ENCODE results near the gene LAYN.
A peak's percentile ranks its signal among the peaks of the same experiment; 100 is the strongest.

The LAYN gene

GRCh38 chr11:111602865-111603610 is 62.5 kb downstream of the LAYN start:
- DNase-seq (ENCODE audit: low spot score): peak; percentile 32
- no peak for TF ChIP-seq CTCF (IDR thresholded peaks at IDR 0.05; ENCODE audit: extremely low read depth, insufficient read depth, missing control alignments)
- in situ Hi-C loops (cut with MboI; ENCODE audit: low pct_unique_long_range_greater_than_20kb, low sequenced_read_pairs, unreplicated experiment): loop anchor here (10.0 kb wide), 1 partner anchor 172 kb away; no protein-coding TSS in a partner anchor

GRCh38 chr11:111603611-111604130 is 63.2 kb downstream of the LAYN start:
- TF ChIP-seq CTCF (IDR thresholded peaks at IDR 0.05; ENCODE audit: extremely low read depth, insufficient read depth, missing control alignments): no peak
- no peak for DNase-seq (ENCODE audit: low spot score)
- in situ Hi-C loops (cut with MboI; ENCODE audit: low pct_unique_long_range_greater_than_20kb, low sequenced_read_pairs, unreplicated experiment): loop anchor here (10.0 kb wide), 1 partner anchor 171 kb away; no protein-coding TSS in a partner anchor

GRCh38 chr11:111604392-111605009 is 64.0 kb downstream of the LAYN start:
- peak; percentile 61 for DNase-seq (ENCODE audit: low spot score)
- peak; percentile 61 for TF ChIP-seq CTCF (IDR thresholded peaks at IDR 0.05; ENCODE audit: extremely low read depth, insufficient read depth, missing control alignments)
- in situ Hi-C loops (cut with MboI; ENCODE audit: low pct_unique_long_range_greater_than_20kb, low sequenced_read_pairs, unreplicated experiment): loop anchor here (10.0 kb wide), 1 partner anchor 170 kb away; no protein-coding TSS in a partner anchor

- TF ChIP-seq CTCF (IDR thresholded peaks at IDR 0.05; ENCODE audit: extremely low read depth, insufficient read depth, missing control alignments): no peak
- no peak for DNase-seq (ENCODE audit: low spot score)
- in situ Hi-C loops (cut with MboI; ENCODE audit: low pct_unique_long_range_greater_than_20kb, low sequenced_read_pairs, unreplicated experiment): loop anchor here (10.0 kb wide), 1 partner anchor 169 kb away; no protein-coding TSS in a partner anchor
Observed at GRCh38 chr11:111605681-111606080, 65.2 kb downstream of the LAYN start.

GRCh38 chr11:111606986-111607385 is 66.5 kb downstream of the LAYN start:
- DNase-seq (ENCODE audit: low spot score): no peak
- in situ Hi-C loops (cut with MboI; ENCODE audit: low pct_unique_long_range_greater_than_20kb, low sequenced_read_pairs, unreplicated experiment): loop anchor here (10.0 kb wide), 1 partner anchor 168 kb away; no protein-coding TSS in a partner anchor
- TF ChIP-seq CTCF (IDR thresholded peaks at IDR 0.05; ENCODE audit: extremely low read depth, insufficient read depth, missing control alignments): no peak

- TF ChIP-seq CTCF (IDR thresholded peaks at IDR 0.05; ENCODE audit: extremely low read depth, insufficient read depth, missing control alignments): no peak
- no peak for DNase-seq (ENCODE audit: low spot score)
- in situ Hi-C loops (cut with MboI; ENCODE audit: low pct_unique_long_range_greater_than_20kb, low sequenced_read_pairs, unreplicated experiment): loop anchor here (10.0 kb wide), 1 partner anchor 167 kb away; no protein-coding TSS in a partner anchor
Observed at GRCh38 chr11:111607751-111608150, 67.2 kb downstream of the LAYN start.
